Measurements from ENCODE around the gene LIN9.

LIN9 gene

DNA sequence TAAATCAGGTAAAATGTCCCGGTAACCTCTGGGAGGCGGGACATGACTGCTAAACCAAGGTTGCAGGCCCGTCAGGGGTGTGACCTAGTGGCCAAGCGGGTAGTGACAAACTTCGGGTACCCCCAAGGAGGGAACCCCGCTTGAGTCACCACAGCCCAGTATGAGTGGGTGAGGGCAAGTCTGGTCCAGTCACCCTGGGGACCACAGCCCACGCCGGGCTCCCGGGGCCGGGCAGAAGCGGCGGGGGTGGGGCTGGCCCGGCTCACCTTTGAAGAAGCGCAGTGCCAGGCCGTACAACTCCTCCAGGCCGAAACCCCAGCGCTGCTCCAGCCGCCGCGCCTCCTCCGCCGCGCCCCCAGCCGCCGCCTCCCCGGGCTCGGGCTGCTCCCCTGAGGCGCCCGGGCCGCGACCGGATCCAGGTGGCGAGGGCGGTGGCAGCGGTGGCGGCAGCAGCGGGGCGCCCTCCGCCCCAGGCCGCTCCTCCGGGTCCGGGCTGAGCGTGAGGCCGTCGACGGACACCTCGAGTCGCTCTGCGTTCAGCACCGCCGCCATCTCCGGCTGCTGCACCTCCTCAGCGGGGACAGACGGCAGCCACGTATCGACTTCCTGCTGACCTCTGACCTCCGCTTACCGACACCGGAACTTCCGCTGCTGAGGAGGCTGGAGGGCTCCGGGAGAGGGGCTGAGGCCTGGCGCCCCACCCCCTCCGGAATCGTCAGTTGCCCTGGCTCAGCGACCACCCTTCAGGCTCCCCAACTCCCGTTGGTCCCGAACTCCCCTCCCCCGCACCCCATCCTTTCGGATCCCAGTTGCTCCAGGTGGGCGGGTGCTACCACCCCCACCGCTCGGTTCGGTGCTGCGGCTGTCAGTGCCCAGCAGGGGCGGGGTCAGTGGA is 122.6 kb downstream of the LIN9 start, which contains the start of gene ACBD3:
TSS of gene ACBD3 (minus strand) at position 618 of the 895 bp plus-strand sequence. CDS start at position 552, 66 bp downstream.
- H3K36me3 ChIP-seq (ENCODE audit: control insufficient read depth, insufficient read depth, low read length), result no peaks in the 10 kb centered on the region
- peak; percentile 66 to 80 (median 74) for DNase-seq
- peak within 1 kb of the TSS; percentile 81 for H3K4me3 ChIP-seq (ENCODE audit: insufficient read depth, low read depth, low read length, poor library complexity, severe bottlenecking)
- H3K9me3 ChIP-seq (ENCODE audit: control insufficient read depth, low read length), result no peaks in the 10 kb centered on the region
- no peaks in the 10 kb centered on the region for H3K27me3 ChIP-seq (replicated peaks; ENCODE audit: control insufficient read depth, insufficient read depth, low read length, poor library complexity, severe bottlenecking)
- peak within 1 kb of the TSS; percentile 82 for H3K27ac ChIP-seq (ENCODE audit: insufficient read depth, low read length, poor library complexity, severe bottlenecking)
- peaks cover 19% of the 10 kb centered on the region for H3K4me1 ChIP-seq (ENCODE audit: control insufficient read depth, insufficient read depth, low read length, poor library complexity, severe bottlenecking)

DNA sequence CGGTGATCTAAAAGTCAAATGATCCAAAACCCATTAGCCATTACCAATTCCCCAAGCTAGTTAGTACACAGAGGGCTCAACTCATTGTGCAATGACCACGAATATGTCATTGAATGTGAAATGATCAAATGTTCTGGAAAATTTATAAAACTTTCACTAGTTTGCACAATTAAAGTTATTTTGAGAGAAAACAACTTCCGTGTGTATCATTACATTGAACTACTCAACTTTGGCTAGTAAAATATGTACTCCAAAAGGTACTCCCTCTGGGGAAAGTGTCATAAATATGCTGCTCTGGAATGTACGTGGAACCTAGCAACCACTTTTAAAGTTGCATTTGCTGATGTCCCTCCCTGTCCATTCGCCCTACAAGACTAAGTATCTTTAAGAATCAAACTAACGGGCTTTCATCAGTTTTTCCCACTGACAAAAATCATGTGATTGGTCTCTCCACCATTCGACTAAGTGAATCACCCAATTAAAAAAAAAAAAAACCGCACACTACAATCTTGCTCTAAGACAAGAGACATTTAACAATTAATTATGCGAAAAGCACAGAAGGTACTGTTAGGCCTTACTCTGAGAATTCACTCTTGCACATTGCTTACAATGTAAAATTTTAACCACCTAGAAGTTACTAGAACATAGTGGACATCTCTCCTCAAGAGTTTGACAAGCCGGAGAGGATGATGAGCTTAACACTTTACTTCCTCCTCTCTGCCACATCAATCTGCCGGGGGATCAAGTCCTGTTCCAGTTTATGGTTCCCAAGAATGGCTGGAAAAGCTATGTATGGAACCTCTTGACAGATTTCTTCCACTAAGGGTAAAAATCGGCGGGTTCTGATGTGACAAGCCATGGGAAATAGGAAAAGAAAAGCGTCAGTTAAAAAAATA is 123.6 kb downstream of the LIN9 start:
- DNase-seq, result no peak
- no peaks in the 10 kb centered on the region for H3K36me3 ChIP-seq (ENCODE audit: control insufficient read depth, insufficient read depth, low read length)
- peak overlapping the region; percentile 82 for H3K27ac ChIP-seq (ENCODE audit: insufficient read depth, low read length, poor library complexity, severe bottlenecking)
- H3K27me3 ChIP-seq (replicated peaks; ENCODE audit: control insufficient read depth, insufficient read depth, low read length, poor library complexity, severe bottlenecking), result no peaks in the 10 kb centered on the region
- peaks cover 19% of the 10 kb centered on the region for H3K4me1 ChIP-seq (ENCODE audit: control insufficient read depth, insufficient read depth, low read length, poor library complexity, severe bottlenecking)
- peak overlapping the region; percentile 81 for H3K4me3 ChIP-seq (ENCODE audit: insufficient read depth, low read depth, low read length, poor library complexity, severe bottlenecking)
- no peaks in the 10 kb centered on the region for H3K9me3 ChIP-seq (ENCODE audit: control insufficient read depth, low read length)

DNA sequence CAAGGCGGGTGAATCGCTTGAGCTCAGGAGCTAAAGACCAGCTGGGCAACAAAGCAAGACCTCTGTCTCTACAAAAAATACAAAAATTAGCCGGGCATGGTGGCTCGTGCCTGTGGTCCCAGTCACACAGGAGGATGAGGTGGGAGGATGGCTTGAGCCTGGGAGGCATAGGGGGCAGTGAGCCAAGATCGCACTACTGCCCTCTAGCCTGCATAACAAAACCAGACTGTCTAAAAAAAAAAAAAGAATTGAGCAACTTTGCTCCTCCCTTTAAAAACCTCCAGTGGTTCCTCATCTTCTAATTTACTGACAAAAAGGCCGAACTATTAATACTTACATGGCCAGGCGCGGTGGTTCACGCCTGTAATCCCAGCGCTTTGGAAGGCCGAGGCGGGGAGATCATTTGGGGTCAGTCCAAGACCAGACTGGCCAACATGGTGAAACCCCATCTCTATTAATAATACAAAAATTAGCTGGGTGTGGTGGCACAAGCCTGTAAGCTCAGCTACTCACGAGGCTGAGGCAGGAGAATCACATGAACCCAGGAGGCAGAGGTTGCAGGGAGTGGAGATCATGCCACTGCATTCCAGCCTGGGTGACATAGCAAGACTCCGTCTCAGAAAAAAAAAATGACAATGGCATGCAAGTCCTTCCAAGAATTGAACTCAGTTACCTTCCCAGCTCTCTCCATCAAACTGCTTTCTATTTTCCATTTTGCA is 126.8 kb downstream of the LIN9 start:
- no peak for DNase-seq
- Histone ChIP-seq H3K27me3 (replicated peaks; ENCODE audit: control insufficient read depth, insufficient read depth, low read length, poor library complexity, severe bottlenecking) (no peaks in the 10 kb centered on the region), H3K4me3 (ENCODE audit: insufficient read depth, low read depth, low read length, poor library complexity, severe bottlenecking) (no peak overlapping the region), H3K36me3 (ENCODE audit: control insufficient read depth, insufficient read depth, low read length) (no peaks in the 10 kb centered on the region), H3K9me3 (ENCODE audit: control insufficient read depth, low read length) (no peaks in the 10 kb centered on the region), H3K27ac (ENCODE audit: insufficient read depth, low read length, poor library complexity, severe bottlenecking) (no peak overlapping the region), H3K4me1 (ENCODE audit: control insufficient read depth, insufficient read depth, low read length, poor library complexity, severe bottlenecking) (peaks cover 19% of the 10 kb centered on the region)

All from effector memory CD4-positive, alpha-beta T cell (primary cell).